ENCODE measurements around the gene TIGD1.

DNA sequence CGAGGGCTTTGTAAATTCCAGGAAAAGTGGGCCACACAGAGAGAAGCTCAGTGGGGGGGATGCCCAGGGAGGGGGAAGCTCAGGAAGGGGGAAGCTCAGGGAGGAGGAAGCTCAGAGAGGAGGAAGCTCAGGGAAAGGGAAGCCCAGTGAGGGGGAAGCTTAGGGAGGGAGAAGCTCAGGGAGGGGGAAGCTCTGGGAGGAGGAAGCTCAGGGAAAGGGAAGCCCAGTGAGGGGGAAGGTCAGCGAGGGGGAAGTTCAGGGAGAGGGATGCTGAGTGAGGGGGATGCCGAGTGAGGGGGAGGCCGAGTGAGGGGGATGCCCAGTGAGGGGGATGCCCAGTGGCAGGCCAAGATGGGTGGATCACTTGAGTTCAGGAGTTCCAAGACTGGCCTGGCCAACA is 11.7 kb downstream of the TIGD1 start:
- TF ChIP-seq ZNF8 (CRISPR knock-in tag; IDR thresholded peaks at IDR 0.05) (no peak), ZNF70 (CRISPR knock-in tag; IDR thresholded peaks at IDR 0.05) (no peak), ZFP30 (CRISPR knock-in tag; IDR thresholded peaks at IDR 0.05) (no peak), GLIS3 (CRISPR knock-in tag; IDR thresholded peaks at IDR 0.05) (no peak), RARB (CRISPR knock-in tag; IDR thresholded peaks at IDR 0.05) (no peak), ZFP3 (CRISPR knock-in tag; IDR thresholded peaks at IDR 0.05) (no peak)
- TF ChIP-seq, protein P1, sequence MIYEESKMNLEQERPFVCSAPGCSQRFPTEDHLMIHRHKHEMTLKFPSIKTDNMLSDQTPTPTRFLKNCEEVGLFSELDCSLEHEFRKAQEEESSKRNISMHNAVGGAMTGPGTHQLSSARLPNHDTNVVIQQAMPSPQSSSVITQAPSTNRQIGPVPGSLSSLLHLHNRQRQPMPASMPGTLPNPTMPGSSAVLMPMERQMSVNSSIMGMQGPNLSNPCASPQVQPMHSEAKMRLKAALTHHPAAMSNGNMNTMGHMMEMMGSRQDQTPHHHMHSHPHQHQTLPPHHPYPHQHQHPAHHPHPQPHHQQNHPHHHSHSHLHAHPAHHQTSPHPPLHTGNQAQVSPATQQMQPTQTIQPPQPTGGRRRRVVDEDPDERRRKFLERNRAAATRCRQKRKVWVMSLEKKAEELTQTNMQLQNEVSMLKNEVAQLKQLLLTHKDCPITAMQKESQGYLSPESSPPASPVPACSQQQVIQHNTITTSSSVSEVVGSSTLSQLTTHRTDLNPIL (CRISPR knock-in tag; IDR thresholded peaks at IDR 0.05; ENCODE audit: low read depth): no peak

Measured in SK-N-SH treated with all-trans-retinoic acid at 6 μM for 48 hours (cell line).